Right lobe of liver (tissue), 6 donors: Measurements from ENCODE around the gene CCDC61. TPM values are rescaled to one million over a fixed set of nuclear protein-coding genes. Genes with fewer than 3 reads are reported as not detected.

Experiments
- ATAC-seq, 4 donors: fragments of 200-7000 bp; cut with Tn5 transposase; one replicate each; pipeline ENCODE4 v1.9.1; 2020; ENCODE audit warnings: mild to moderate bottlenecking in 4 of 4, moderate library complexity in 4 of 4
- DNase-seq, 3 donors: peaks; one replicate each; pipeline ENCODE4 v3.0.0-alpha.2; 2020
- H3K27ac ChIP-seq, 3 donors: fragments of 200-600 bp; one replicate each; pipeline ENCODE4 v1.8.0; 2022
- H3K27me3 ChIP-seq, 2 donors: fragments of 200-600 bp; one replicate each; pipeline ENCODE4 v1.8.0; 2022
- H3K36me3 ChIP-seq, 4 donors: fragments of 200-600 bp; sonication (generic) in 1 of 4; one replicate each; pipeline versions ENCODE4 v1.5.1 to v1.8.0; 2017 to 2022; ENCODE audit warnings: control low read depth in 1 of 4
- H3K4me1 ChIP-seq, 4 donors: fragments of 200-600 bp; sonication (generic) in 1 of 4; one replicate each; pipeline versions ENCODE4 v1.5.1 to v1.8.0; 2017 to 2022; ENCODE audit warnings: control low read depth in 1 of 4
- H3K4me3 ChIP-seq, 3 donors: fragments of 200-600 bp; one replicate each; pipeline ENCODE4 v1.8.0; 2022
- H3K9me3 ChIP-seq, 4 donors: fragments of 200-600 bp; sonication (generic) in 1 of 4; one replicate each; pipeline versions ENCODE4 v1.5.1 to v1.8.0; 2017 to 2022; ENCODE audit warnings: control low read depth in 1 of 4
- POLR2A ChIP-seq: fragments of 450-650 bp; IDR thresholded peaks from one replicate; pipeline ENCODE4 v1.6.1; 2017; ENCODE audit warnings: antibody characterized with exemption, mild to moderate bottlenecking
- WGBS: methylation state at CpG from one replicate; pipeline ENCODE4 v1.1.6; 2018; ENCODE audit warnings: low coverage, low lambda C conversion rate; ENCODE audit not compliant: insufficient coverage; ENCODE audit errors: missing lambda C conversion rate; 5-methylcytosine and 5-hydroxymethylcytosine counted together
- intact Hi-C, 2 donors: fragments of 100-400 bp; cut with DNase I; formaldehyde crosslinking; loops; one replicate each; pipeline versions ENCODE4 v1.11.2 to v1.14.1; 2022
- total RNA-seq, 6 experiments: library from RNA; depleted of rRNA in 2 of 6; stranded (reverse); fragments of >200 nt in 2 of 6; fragmentation: NEBNext Ultra II Directional in 3 of 6; extraction: Animal tissue kit (Norgen Biotek cat#: 25700) in 3 of 6; gene quantifications; one replicate each; pipeline versions ENCODE4 v1.1.0 to v1.2.4, GENCODE V29; 2016 to 2023
- TF ChIP-seq, protein P1 (sequence below), 4 donors: fragments of 200-600 bp in 3 of 4; fragments of 450-650 bp in 1 of 4; IDR thresholded peaks; one replicate each; pipeline versions ENCODE4 v1.5.1 to v1.8.0; 2016 to 2022; ENCODE audit warnings: antibody characterized with exemption in 4 of 4, mild to moderate bottlenecking in 2 of 4
- donor health status: DM: no; HTN: yes; CAD: no.
- donor health status: DM: no; HTN: no; CAD: no.
- donor health status: DM: no; HTN: no; CAD: no.
- donor health status: DM: no; HTN: yes; CAD: no.
- donor health status: DM: no; HTN: yes; CAD: no.

The CCDC61 gene
- total RNA-seq, 6 experiments from 2014 or later, result 5.8 to 9.7 (median 8.1) TPM

GRCh38 chr19:45990113-45990728, 5.0 kb upstream of the CCDC61 start:
- no peak for DNase-seq
- Histone ChIP-seq H3K27ac (no peak overlapping the region), H3K4me3 (no peak overlapping the region), H3K4me1 (peaks cover 0 to 3% (median 0%) of the 10 kb centered on the region in 4 donors), H3K9me3 (no peaks in the 10 kb centered on the region), H3K27me3 (no peaks in the 10 kb centered on the region), H3K36me3 (no peaks in the 10 kb centered on the region)
- intact Hi-C loops, result no loop called here
- no peak for TF ChIP-seq POLR2A
- TF ChIP-seq, protein P1, sequence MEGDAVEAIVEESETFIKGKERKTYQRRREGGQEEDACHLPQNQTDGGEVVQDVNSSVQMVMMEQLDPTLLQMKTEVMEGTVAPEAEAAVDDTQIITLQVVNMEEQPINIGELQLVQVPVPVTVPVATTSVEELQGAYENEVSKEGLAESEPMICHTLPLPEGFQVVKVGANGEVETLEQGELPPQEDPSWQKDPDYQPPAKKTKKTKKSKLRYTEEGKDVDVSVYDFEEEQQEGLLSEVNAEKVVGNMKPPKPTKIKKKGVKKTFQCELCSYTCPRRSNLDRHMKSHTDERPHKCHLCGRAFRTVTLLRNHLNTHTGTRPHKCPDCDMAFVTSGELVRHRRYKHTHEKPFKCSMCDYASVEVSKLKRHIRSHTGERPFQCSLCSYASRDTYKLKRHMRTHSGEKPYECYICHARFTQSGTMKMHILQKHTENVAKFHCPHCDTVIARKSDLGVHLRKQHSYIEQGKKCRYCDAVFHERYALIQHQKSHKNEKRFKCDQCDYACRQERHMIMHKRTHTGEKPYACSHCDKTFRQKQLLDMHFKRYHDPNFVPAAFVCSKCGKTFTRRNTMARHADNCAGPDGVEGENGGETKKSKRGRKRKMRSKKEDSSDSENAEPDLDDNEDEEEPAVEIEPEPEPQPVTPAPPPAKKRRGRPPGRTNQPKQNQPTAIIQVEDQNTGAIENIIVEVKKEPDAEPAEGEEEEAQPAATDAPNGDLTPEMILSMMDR (IDR thresholded peaks at IDR 0.05), result no peak
- WGBS, result 46% methylated on average over 5 of the region's 12 CpGs
- no peak for ATAC-seq

- WGBS, result under 1% methylated on average over 8 of the region's 8 CpGs
- peaks cover 0 to 9% (median under 1%) of the 10 kb centered on the region in 4 donors for H3K4me1 ChIP-seq
- DNase-seq, result no peak
- ATAC-seq, result peak in 1 of 4 donors; percentile 14
- intact Hi-C loops, result no loop called here
- no peaks in the 10 kb centered on the region for H3K36me3 ChIP-seq
- H3K4me3 ChIP-seq, result peak overlapping the region; percentile 47 to 58 (median 51)
- H3K9me3 ChIP-seq, result no peaks in the 10 kb centered on the region
- H3K27me3 ChIP-seq, result no peaks in the 10 kb centered on the region
- no peak overlapping the region for H3K27ac ChIP-seq
- TF ChIP-seq POLR2A, result no peak
- TF ChIP-seq, protein P1 (IDR thresholded peaks at IDR 0.05), result no peak
Observed at GRCh38 chr19:45994456-45994997, 740 bp upstream of the CCDC61 start.

DNA sequence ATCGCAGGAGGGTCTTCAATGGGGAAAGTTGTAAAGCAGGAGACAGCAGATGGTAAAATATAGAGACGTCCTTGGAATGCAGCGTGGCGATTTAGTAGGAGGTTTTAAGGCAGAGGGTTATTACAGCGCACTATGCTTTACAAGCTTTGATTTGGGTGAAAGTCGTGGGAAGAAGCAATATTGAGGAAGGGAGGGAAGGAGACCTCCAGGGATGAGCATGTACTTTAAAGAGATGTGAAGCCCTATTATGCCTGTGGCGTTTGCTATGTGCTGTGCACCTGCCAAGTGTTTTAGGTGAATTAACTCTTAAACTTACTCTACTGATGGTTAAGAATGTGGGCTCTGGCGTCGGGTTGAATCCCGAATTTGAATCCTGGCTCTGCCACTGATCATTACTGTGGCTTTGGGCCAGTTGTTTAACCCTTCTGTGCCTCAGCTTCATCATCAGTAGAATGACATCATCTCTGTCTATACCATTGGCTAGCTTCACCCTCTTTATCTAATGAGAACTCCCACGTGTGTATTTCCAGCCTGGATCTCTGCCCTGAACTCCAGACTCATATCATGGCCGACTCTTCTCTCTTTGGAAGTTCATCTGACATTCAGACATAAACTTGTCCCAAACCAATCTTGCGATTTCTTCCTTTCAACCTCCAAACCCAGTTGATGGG, 583 bp downstream of the CCDC61 start:
- Histone ChIP-seq H3K9me3 (no peaks in the 10 kb centered on the region), H3K4me1 (peaks cover 0 to 9% (median under 1%) of the 10 kb centered on the region in 4 donors), H3K27ac (peak overlapping the region; percentile 33 to 55 (median 41)), H3K4me3 (peak overlapping the region; percentile 69 to 74 (median 72)), H3K27me3 (no peaks in the 10 kb centered on the region), H3K36me3 (no peaks in the 10 kb centered on the region)
- intact Hi-C loops, result no loop called here
- WGBS, result 10% methylated on average over 13 of the region's 13 CpGs
- ATAC-seq (no peak), DNase-seq (no peak)
- no peak for TF ChIP-seq POLR2A
- TF ChIP-seq, protein P1 (IDR thresholded peaks at IDR 0.05), result no peak

- 94% methylated on average over 7 of the region's 8 CpGs for WGBS
Observed at GRCh38 chr19:45996933-45997332, 1.7 kb downstream of the CCDC61 start.

More at GRCh38 chr19:45996933-45997332, 1.7 kb downstream of the CCDC61 start:
- TF ChIP-seq POLR2A, result no peak
- TF ChIP-seq, protein P1 (IDR thresholded peaks at IDR 0.05), result no peak
- intact Hi-C loops, result no loop called here
- ATAC-seq (no peak), DNase-seq (no peak)
- Histone ChIP-seq H3K27me3 (no peaks in the 10 kb centered on the region), H3K4me3 (no peak overlapping the region), H3K9me3 (no peaks in the 10 kb centered on the region), H3K36me3 (no peaks in the 10 kb centered on the region), H3K4me1 (peaks cover 0 to 9% (median under 1%) of the 10 kb centered on the region in 4 donors), H3K27ac (no peak overlapping the region)
